Epithelial cell of proximal tubule (primary cell): ENCODE results near the gene MED8. TPM values are rescaled to one million over a fixed set of nuclear protein-coding genes. Genes with fewer than 3 reads are reported as not detected.
"Not testable (repeated sequence)": the region's sequence is repeated elsewhere in the genome, so short reads cannot be mapped to it uniquely, and the experiment has no call there.

Source experiments
- DNase-seq: peaks from one replicate; pipeline ENCODE4 v3.0.0-alpha.2; 2011; ENCODE audit warnings: low read depth
- H3K4me3 ChIP-seq: 2 replicates; pipeline ENCODE4 v1.5.1; 2011; ENCODE audit warnings: low read depth, mild to moderate bottlenecking, low read length
- total RNA-seq: library from RNA; depleted of rRNA; stranded (reverse); fragments of >200 nt; gene quantifications from 2 replicates; pipeline ENCODE4 v1.2.3, GENCODE V29; 2015
- TF ChIP-seq, protein P1 (sequence below): conservative IDR thresholded peaks from 2 replicates; pipeline ENCODE4 v1.5.1; 2012; ENCODE audit warnings: low read depth, mild to moderate bottlenecking, low read length

Gene MED8
- total RNA-seq, 1 donor from 2014 or later = 25.2 TPM

GRCh38 chr1:43373066-43373940 is 16.3 kb downstream of the MED8 start:
- H3K4me3 ChIP-seq = no peak overlapping the region
- no peak for DNase-seq
- TF ChIP-seq, protein P1, sequence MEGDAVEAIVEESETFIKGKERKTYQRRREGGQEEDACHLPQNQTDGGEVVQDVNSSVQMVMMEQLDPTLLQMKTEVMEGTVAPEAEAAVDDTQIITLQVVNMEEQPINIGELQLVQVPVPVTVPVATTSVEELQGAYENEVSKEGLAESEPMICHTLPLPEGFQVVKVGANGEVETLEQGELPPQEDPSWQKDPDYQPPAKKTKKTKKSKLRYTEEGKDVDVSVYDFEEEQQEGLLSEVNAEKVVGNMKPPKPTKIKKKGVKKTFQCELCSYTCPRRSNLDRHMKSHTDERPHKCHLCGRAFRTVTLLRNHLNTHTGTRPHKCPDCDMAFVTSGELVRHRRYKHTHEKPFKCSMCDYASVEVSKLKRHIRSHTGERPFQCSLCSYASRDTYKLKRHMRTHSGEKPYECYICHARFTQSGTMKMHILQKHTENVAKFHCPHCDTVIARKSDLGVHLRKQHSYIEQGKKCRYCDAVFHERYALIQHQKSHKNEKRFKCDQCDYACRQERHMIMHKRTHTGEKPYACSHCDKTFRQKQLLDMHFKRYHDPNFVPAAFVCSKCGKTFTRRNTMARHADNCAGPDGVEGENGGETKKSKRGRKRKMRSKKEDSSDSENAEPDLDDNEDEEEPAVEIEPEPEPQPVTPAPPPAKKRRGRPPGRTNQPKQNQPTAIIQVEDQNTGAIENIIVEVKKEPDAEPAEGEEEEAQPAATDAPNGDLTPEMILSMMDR = no peak

- TF ChIP-seq, protein P1 = no peak
- no peak for DNase-seq
- H3K4me3 ChIP-seq = no peak overlapping the region
Measured at GRCh38 chr1:43372172-43372571, 17.4 kb downstream of the MED8 start.

- TF ChIP-seq, protein P1 = no peak
- no peak for DNase-seq
Measured at GRCh38 chr1:43370564-43370963, 19.0 kb downstream of the MED8 start.

GRCh38 chr1:43369779-43370178 is 19.8 kb downstream of the MED8 start:
- DNase-seq, H3K4me3 ChIP-seq: not testable (repeated sequence)

More at GRCh38 chr1:43370564-43370963, 19.0 kb downstream of the MED8 start:
- no peak overlapping the region for H3K4me3 ChIP-seq

GRCh38 chr1:43368646-43369020 is 21.0 kb downstream of the MED8 start:
- TF ChIP-seq, protein P1 = no peak
- no peak for DNase-seq
- H3K4me3 ChIP-seq = peak overlapping the region; percentile 94

- TF ChIP-seq, protein P1 = peak; percentile 25
- no peak for DNase-seq
- peak within 1 kb of the TSS; percentile 94 for H3K4me3 ChIP-seq
Measured at GRCh38 chr1:43367904-43368645, 21.5 kb downstream of the MED8 start, which contains the start of gene ELOVL1. ELOVL1 (minus strand) TSS chr1:43368011; CDS start chr1:43365609, 2,402 bp downstream.
